GM20431 (cell line): ENCODE data around the gene ACTMAP.
"Not testable (repeated sequence)": the region's sequence is repeated elsewhere in the genome, so short reads cannot be mapped to it uniquely, and the experiment has no call there.

Experiments used
- in situ Hi-C: fragments of 300-500 bp; cut with MseI, MboI; formaldehyde crosslinking; loops from one replicate; pipeline ENCODE4 v1.15.0; 2020; ENCODE audit warnings: low sequenced_read_pairs; ENCODE audit not compliant: unreplicated experiment

The ACTMAP gene

DNA sequence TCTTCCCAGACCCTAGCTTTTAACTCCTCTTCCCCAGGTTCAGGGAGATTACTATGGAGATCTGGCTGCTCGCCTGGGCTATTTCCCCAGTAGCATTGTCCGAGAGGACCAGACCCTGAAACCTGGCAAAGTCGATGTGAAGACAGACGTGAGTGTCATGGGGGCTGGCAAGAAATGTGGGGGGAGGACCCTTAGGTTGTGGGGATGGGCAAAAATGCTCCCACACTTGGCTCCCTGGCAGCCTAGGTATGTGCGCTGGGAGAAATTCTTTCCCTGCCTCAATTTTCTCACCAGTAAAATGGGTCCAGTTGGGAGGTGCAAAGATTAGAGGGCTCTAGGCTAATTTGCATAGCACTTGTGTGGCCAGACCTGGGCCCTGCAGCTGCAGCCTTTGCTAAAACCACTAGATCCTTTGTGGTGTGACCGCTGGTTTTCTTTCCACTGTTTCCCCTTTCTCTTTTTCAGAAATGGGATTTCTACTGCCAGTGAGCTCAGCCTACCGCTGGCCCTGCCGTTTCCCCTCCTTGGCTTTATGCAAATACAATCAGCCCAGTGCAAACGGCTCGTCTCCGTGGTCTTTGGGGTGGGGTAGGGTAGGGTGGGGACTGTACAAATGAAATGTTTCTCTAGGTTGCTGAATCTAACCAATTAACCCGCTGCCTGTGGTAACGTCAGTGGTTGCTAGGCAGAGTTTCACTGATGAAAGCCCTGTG is 26.8 kb upstream of the ACTMAP start:
- in situ Hi-C loops = no loop called here

DNA sequence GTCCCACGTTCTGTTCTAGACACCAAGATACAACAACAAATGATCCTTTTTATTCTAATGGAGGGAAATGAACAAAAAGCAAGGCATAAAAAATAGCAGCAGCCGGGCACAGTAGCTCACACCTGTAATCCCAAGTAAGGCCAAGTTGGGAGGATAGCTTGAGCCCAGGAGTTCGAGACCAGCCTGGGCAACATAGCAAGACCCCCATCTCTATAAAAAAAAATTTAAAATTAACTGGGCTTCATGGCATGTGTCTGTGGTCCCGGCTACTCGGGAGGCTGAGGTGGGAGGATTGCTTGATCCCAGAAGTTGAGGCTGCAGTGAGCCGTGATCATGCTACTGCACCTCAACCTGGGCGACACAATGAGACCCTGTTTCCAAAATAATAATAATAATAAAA is 26.1 kb upstream of the ACTMAP start:
- in situ Hi-C loops = no loop called here

DNA sequence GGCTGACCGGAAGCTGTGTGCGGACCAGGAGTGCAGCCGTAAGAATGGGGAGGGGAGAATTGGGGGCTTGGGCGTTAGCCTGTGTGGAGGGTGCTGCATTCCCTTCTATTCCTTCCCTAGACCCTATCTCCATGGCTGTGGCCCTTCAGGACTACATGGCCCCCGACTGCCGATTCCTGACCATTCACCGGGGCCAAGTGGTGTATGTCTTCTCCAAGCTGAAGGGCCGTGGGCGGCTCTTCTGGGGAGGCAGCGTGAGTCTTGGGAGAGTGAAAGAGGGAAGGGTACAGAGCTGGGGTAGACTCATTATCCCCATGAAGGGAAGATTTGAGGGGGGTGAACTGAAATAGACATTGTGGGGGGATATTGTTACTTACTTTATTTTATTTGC is 25.4 kb upstream of the ACTMAP start:
- in situ Hi-C loops = no loop called here

DNA sequence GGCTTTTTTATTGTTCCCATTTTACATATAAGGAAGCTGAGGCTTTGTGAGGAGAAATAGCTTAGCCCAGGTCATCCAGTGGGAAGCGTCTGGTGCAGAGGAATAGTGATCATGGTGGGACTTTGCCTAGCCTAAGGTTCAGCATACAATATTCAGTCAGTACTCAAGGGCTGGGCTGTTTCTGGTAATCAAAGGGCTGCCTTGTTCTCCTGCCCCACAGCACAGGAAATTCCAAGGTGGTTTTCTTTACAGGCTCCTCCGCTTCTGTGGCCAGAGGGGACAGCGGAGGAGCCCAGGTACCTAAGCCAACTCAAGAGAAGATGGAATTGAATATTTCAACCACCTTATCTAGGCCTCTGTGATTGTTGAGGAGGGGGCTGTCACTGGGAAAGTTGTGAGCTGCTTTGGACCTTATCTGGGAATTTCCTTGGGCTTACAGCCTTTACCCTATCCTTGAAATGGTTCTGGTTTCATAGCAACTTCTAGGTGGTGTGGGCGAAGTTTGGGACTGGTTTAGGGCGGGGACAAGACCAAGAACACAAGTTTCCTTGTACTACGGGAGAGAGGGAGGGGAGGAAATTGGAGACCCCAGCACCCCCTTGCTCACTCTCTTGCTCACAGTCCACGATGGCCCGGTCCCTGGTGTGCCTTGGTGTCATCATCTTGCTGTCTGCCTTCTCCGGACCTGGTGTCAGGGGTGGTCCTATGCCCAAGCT is 24.8 kb upstream of the ACTMAP start, which contains the start of gene MIA:
Gene MIA, plus strand, starts transcription at position 606 of the 716 bp plus-strand sequence. Its CDS starts 22 bp downstream, at position 628.
- in situ Hi-C loops = no loop called here

DNA sequence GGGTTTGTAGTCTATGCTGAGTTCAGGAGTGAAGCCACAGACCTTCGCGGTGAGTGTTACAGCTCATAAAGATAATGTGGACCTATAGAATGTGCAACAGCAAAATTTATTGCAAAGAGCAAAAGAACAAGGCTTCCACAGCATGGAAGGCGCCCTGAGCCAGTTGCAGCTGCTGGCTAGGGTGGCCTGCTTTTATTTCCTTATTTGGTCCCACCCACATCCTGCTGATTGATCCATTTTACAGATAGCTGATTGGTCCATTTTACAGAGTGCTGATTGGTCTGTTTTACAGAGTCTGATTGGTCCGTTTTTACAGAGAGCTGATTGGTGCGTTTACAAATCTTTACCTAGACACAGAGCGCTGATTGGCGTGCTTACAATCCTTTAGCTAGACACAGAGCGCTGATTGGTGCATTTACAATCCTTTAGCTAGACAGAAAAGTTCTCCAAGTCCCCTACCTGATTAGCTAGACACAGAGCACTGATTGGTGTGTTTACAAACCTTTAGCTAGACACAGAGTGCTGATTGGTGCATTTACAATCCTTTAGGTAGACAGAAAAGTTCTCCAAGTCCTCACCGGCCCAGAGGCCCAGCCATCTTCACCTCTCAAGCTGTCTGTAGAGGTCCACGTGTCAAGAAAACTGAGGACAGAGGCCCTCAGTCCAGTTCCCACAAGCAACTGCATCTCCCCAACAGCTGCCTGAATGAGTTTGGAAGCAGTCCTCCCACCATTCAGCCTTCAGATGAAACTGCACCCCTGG is 21.0 kb upstream of the ACTMAP start:
- in situ Hi-C loops = not testable (repeated sequence)

DNA sequence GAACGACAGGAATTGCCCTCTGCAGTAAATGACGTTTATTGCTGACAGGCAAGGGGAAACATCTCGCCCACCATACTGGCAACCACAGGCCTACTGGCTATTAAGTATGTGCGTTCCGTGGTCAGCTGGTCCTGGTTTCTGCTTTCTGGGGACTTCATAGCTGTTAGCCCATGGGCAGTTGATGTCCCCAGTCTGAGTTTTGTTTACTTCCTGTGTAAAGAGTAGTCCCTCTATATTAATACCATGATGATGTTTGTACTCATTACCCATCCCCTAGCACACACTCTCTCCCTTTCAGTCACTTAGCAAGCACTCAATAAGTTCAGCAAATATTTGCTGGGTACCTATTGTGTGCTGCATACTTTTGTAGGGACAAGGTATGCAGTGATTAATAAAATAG is 18.6 kb upstream of the ACTMAP start:
- in situ Hi-C loops = loop anchor here (10.0 kb wide), 1 partner anchor 46 kb away; no protein-coding TSS in a partner anchor

DNA sequence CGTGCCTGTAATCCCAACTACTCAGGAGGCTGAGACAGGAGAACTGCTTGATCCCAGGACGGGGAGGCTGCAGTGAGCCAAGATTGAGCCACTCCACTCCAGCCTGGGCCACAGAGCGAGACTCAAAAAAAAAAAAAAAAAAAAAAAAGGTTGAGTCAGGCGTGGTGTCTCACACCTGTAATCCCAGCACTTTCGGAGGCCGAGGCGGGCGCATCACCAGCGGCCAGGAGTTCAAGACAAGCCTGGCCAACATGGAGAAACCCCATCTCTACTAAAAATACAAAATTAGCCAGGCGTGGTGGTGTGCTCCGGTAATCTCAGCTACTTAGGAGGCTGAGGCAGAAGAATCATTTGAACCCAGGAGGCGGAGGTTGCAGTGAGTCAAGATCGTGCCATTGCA is 16.1 kb upstream of the ACTMAP start:
- in situ Hi-C loops = loop anchor here (10.0 kb wide), 1 partner anchor 48 kb away; no protein-coding TSS in a partner anchor

DNA sequence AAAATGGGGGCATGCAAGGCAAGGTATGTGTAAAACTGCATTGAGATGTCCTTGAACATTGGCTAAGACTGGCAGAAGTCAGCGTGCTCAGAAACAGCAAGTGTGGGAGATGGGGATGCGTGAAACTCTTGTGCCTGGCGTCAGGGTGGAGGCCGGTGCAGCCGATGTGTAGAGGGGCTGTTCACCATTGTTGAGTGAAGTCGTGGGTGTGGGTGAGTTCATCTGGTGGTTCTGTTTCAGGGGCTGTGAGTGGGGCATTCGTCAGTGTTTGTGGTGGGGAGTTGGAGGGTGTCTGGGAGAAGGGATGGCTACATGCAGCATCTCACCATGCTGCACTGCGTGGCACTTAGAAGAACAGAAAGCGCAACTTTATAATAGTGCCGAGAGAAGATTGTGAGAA is 13.7 kb upstream of the ACTMAP start:
- in situ Hi-C loops = loop anchor here (10.0 kb wide), 1 partner anchor 51 kb away; no protein-coding TSS in a partner anchor

DNA sequence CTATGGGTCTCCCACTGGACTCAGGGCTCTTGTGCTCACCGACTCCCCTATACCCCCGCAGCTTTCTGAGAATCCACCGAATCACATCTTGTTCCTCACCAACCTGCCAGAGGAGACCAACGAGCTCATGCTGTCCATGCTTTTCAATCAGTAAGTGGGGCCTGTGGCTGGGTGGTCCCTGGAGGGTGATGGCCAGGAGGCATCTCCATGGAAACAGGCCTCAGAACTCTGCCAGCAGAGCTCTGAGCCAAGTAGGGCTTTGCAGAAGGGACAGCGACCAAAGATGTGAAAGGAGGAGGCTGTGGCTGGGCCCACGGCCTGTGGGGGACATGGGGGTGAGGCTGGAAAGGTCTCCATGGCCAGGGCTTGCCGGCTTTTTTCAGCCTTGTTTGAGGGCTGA is 13.2 kb upstream of the ACTMAP start:
- in situ Hi-C loops = loop anchor here (10.0 kb wide), 1 partner anchor 51 kb away; no protein-coding TSS in a partner anchor

DNA sequence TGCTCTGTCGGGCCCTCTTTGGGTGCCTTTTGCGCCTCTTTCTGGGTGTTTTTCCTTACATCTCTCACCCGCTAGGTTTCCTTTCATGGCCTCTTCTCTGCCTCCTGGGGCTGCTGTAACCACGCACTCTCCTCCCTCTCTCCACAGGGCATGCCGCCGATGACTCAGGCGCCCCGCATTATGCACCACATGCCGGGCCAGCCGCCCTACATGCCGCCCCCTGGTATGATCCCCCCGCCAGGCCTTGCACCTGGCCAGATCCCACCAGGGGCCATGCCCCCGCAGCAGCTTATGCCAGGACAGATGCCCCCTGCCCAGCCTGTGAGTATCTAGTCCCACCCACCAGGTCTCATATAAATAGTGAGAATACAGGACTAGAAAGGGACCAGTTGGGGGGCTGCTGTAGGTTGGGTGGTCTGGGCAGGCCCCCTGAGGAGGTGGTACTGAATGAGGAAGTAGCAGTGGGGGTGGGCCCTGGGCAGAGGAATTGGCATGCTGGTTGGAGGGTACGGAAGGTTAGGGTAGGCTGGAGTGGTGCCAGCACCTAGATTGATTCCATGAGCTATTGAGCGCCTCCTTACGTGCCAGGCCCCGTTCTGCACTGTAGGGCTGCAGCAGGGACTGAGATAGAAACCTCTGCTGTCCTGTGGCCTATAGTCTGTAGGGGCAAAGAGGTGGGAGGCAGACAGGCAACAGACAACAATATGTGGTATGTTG is 12.6 kb upstream of the ACTMAP start:
- in situ Hi-C loops = loop anchor here (10.0 kb wide), 1 partner anchor 52 kb away; no protein-coding TSS in a partner anchor

DNA sequence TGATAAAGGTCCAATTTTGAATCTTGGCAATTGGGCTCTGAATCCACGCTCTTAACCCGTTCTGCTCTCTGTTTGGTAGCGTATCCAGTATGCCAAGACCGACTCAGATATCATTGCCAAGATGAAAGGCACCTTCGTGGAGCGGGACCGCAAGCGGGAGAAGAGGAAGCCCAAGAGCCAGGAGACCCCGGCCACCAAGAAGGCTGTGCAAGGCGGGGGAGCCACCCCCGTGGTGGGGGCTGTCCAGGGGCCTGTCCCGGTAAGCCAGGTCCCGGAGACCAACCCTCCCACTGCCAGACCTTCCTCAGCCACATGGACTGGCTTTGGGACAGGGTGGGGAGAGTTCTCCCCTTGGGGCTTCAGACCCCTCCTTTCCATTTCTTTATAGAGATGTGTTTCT is 9.1 kb upstream of the ACTMAP start:
- in situ Hi-C loops = no loop called here

DNA sequence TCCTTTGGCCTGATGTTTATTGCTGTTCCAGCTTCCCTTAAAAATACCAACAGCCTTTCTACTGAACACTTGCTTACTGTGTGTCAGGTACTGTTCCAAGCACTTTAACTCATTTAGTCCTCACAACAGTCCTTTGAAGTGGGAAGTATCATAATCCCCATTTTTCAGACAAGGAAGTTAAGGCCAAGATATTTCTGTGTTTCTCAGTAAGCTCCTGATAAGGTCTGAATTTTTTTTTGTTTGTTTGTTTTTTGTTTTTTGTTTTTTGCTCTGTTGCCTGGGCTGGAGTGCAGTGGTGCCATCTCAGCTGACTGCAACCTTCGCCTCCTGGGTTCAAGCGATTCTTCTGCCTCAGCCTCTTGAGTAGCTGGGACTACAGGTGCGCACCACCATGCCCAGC is 8.2 kb upstream of the ACTMAP start:
- in situ Hi-C loops = no loop called here

DNA sequence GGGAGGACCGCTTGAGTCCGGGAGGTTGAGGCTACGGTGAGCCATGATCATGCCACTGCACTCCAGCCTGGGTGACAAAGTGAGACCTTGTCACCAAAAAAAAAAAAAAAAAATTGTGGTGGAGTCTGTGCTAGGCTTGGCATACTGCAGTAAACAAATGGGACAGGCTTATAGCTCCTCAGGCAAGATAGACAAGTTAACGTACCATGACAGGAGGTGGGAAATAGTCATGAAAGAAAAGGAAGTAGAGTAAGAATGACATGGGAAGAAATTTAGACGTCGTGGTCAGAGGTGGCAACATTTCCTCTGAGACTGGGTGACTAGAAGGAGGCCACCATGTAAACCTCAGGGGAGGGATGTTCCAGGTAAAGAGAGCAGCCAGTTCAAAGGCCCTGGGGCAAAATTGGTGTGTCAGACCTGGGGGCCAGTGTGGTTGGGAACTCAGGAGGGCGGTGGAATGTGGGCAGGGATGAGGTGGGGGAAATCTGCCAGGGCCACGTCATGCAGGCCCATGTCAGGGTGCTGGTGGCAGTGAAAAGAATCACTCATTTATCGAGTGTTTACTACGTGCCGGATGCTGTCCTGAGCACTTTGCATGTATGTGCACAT is 6.3 kb upstream of the ACTMAP start:
- in situ Hi-C loops = no loop called here

DNA sequence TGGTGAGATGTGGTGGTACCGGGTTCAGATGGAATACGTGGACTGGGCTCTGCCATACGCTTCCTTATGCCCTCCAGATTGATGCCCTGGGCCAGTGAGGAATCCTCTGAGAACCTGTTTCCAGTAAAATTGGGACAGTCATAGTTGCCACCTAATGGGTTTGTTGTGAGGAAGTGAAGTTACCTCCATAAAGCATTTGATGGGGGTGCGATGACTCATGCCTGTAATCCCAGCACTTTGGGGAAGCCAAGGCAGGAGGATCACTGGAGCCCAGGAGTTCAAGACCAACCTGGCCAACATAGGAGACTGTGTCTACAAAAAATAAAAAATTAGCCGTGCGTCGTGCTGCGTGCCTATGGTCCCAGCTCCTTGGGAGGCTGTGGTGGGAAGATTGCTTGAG is 5.5 kb upstream of the ACTMAP start:
- in situ Hi-C loops = no loop called here

DNA sequence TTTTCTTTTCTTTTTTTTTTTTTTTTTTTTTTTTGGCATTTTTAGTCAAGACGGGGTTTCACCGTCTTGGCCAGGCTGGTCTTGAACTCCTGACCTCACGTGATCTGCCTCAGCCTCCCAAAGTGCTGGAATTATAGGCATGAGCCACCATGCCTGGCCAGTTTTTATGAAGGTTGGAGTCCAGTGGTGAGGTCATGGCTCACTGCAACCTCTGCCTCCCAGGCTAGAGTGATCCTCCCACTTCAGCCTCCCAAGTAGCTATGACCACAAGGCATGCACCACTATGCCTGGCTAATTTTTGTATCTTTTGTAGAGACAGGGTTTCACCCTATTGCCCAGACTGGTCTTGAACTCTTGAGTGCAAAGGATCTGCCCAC is 5.0 kb upstream of the ACTMAP start:
- in situ Hi-C loops = no loop called here

DNA sequence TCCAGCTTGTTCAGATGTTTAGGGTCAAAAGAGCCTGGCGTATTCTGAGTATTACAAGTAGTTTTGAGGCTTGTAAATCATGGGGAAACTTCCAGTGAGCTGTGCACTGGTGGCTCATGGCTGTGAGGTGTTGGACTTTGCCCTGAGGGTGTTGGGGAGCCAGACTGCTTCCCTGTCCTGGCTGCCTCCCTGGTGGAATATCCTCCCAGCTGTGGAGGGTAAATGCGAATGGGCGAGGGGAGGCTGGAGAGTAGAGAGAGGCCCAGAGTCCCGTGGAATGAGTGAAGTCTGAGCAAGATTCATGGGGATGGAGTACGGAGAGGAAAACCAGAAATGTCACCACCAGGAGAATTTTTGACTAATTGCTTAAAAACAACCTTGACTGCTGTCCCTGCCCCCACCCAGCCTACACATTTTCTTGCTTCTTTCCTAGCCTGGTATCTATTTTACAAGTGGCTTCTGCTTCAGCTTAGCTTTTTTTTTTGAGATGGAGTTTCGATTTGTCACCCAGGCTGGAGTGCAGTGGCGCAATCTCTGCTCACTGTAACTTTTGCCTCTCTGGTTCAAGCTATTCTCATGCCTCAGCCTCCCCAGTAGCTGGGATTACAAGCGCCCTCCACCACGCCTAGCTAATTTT is 4.5 kb upstream of the ACTMAP start:
- in situ Hi-C loops = no loop called here

DNA sequence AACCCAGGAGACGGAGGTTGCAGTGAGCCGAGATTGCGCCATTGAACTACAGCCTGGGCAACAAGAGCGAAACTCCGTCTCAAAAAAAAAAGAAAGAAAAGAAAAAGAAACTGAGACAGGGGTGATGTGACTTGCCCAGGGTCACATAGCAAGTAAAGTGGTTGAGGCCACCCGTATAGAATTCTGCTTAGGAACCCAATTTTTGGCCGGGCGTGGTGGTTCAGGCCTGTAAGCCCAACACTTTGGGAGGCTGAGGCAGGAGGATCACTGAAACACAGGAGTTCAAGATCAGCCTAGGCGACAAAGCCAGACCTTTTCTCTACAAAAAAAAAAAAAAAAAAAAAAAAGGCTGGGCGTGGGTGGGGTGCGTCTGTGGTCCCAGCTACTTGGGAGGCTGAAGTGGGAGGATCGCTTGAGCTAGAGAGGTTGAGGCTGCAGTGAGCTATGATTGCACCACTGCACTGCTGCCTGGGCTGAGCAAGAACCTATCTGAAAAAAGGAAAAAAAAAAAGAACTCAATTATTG is 2.0 kb upstream of the ACTMAP start:
- in situ Hi-C loops = no loop called here

DNA sequence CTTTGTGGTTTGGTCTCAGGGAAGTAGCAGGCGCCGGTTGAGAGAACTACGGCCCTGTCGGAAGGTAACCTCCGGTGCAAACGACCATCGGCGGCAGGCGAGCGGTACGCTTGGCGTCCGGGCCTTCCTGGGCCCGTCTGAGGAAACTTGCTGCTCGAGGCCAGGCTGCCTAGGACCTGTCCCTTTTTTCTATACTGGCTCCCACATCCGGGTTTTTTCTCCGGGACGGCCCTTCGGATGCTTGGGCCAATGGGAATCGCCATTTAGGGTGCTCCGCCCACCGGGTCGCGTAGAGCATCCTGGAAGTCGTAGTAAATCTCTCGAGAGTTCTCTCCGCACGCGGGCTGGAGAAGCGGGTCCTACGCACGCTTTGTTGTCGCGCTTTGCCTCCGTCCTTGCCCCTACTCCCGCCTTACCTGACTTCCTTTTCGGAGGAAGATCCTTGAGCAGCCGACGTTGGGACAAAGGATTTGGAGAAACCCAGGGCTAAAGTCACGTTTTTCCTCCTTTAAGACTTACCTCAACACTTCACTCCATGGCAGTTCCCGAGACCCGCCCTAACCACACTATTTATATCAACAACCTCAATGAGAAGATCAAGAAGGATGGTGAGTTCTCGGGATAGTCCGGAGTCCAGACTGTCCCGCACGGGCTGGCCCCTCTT is 729 bp upstream of the ACTMAP start, which contains the start of gene SNRPA:
Gene SNRPA, plus strand, starts transcription at position 330 of the 664 bp plus-strand sequence. Its CDS starts 206 bp downstream, at position 536.
- in situ Hi-C loops = no loop called here
